ENCODE data around the gene GLRX2.
"Not testable (repeated sequence)": the region's sequence is repeated elsewhere in the genome, so short reads cannot be mapped to it uniquely, and the experiment has no call there.

DNA sequence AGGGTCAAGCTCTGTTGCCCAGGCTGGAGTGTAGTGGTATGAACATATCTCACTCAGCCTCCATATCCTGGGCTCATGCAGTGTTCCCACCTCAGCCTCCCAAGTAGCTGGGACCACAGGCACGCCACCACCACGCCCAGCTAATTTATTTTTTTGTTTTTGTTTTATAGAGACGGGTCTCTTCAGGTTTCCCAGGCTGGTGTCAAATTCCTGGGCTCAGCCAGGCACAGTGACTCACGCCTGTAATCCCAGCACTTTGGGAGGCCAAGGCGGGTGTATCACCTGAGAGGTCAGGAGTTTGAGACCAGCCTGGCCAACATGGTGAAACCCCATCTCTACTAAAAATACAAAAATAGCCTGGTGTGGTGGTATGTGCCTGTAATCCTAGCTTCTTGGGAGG, 56.3 kb downstream of the GLRX2 start:
- not testable (repeated sequence) for TF ChIP-seq EZH2 (IDR thresholded peaks at IDR 0.05; ENCODE audit: borderline replicate concordance, low read length)
- TF ChIP-seq, protein P1, sequence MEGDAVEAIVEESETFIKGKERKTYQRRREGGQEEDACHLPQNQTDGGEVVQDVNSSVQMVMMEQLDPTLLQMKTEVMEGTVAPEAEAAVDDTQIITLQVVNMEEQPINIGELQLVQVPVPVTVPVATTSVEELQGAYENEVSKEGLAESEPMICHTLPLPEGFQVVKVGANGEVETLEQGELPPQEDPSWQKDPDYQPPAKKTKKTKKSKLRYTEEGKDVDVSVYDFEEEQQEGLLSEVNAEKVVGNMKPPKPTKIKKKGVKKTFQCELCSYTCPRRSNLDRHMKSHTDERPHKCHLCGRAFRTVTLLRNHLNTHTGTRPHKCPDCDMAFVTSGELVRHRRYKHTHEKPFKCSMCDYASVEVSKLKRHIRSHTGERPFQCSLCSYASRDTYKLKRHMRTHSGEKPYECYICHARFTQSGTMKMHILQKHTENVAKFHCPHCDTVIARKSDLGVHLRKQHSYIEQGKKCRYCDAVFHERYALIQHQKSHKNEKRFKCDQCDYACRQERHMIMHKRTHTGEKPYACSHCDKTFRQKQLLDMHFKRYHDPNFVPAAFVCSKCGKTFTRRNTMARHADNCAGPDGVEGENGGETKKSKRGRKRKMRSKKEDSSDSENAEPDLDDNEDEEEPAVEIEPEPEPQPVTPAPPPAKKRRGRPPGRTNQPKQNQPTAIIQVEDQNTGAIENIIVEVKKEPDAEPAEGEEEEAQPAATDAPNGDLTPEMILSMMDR (IDR thresholded peaks at IDR 0.05; ENCODE audit: low read length), result not testable (repeated sequence)

All from OCI-LY1 (cell line).